Measurements from ENCODE around the gene RETN. TPM values are rescaled to one million over a fixed set of nuclear protein-coding genes. Genes with fewer than 3 reads are reported as not detected.

The RETN gene
- total RNA-seq, 3 donors from 2014 or later = not detected

DNA sequence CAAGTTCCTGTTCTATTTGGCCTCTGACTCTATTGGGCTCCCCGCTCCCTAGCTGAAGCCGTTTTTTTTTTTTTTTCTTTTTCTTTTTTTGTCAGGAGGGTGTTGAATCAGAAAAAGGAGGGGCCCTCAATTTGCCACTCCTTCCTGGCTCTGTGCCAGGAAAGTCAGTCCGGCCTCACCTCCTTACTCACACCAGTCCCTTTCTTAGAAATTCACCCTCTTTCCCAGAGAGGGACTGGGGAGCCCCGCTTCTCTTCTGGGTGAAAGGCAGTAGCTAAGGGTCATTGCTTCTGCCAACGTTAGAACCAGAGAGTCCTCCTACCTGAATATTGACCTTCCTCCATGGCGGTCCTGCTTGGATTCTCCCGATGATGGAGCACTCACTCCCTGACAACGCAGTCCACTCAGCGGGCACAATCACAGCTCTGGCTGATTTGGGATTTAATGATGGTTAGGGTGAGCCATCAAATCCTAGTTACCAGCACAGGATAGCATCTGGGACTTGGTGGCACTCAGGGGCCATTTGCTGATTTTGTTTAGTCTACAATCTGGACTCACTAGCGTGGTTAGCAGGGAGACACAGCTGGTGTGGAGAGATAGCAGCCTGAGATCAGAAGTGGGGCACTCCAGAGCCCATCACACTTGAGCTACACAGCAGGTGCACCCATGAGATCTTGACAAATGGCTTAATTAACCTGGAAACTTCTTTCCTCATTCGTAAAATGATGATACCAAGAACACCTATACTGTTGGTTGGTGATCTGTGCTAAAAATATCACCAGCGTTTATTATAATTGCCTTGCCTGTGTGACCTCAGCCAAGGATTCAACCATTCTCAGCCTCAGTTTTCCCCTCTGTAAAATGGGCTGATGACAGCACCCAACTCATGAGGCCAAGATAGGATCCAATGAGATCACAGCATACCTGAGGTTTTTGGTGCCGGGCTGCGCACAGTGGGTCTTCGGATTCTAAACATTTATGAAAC is 30.9 kb downstream of the RETN start:
- H3K4me1 ChIP-seq = no peaks in the 10 kb centered on the region
- H3K27ac ChIP-seq = no peak overlapping the region
- peaks cover 0 to 57% of the 10 kb centered on the region in 2 donors for H3K27me3 ChIP-seq
- no peak for DNase-seq (ENCODE audit: low spot score in 2 of 2)
- no peaks in the 10 kb centered on the region for H3K9me3 ChIP-seq
- no peaks in the 10 kb centered on the region for H3K36me3 ChIP-seq
- intact Hi-C loops (cut with DNase I; ENCODE audit: low total_unique reads) = no loop called here
- no peak overlapping the region for H3K4me3 ChIP-seq
- TF ChIP-seq, protein P1, sequence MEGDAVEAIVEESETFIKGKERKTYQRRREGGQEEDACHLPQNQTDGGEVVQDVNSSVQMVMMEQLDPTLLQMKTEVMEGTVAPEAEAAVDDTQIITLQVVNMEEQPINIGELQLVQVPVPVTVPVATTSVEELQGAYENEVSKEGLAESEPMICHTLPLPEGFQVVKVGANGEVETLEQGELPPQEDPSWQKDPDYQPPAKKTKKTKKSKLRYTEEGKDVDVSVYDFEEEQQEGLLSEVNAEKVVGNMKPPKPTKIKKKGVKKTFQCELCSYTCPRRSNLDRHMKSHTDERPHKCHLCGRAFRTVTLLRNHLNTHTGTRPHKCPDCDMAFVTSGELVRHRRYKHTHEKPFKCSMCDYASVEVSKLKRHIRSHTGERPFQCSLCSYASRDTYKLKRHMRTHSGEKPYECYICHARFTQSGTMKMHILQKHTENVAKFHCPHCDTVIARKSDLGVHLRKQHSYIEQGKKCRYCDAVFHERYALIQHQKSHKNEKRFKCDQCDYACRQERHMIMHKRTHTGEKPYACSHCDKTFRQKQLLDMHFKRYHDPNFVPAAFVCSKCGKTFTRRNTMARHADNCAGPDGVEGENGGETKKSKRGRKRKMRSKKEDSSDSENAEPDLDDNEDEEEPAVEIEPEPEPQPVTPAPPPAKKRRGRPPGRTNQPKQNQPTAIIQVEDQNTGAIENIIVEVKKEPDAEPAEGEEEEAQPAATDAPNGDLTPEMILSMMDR (IDR thresholded peaks at IDR 0.05) = no peak
- TF ChIP-seq POLR2A (IDR thresholded peaks at IDR 0.05) (no peak), POLR2AphosphoS5 (IDR thresholded peaks at IDR 0.05) (no peak)

DNA sequence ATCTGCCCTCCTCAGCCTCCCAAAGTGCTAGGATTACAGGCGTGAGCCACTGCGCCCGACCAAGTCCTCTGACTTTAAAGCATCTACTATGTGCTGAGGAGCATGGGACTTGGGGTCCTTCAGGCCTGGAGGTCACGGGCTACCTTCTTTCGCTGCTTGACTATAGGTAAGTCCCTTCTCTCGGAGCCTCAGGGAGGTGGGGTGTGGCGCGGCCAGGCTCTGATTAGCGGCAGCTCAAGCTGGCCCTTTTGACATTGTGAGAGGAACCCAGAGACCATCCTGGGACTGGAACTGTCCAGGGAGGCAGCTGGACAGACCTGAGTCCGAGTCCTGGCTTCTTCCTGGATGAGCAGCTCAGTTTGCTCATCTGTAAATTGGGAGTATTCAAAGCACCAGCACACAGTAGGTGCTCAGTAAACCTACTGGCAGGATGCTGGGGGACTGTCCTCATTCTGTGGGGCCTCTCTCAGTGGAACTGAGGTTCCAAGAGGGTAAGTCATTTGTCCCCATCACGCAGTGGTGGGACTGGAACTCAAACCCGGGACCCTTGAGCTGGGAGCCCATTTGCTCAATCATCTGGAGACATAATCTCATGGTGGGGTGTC is 32.3 kb downstream of the RETN start:
- Histone ChIP-seq H3K4me1 (no peaks in the 10 kb centered on the region), H3K27ac (no peak overlapping the region), H3K4me3 (no peak overlapping the region), H3K27me3 (peaks cover 0 to 58% of the 10 kb centered on the region in 2 donors), H3K9me3 (no peaks in the 10 kb centered on the region), H3K36me3 (no peaks in the 10 kb centered on the region)
- intact Hi-C loops (cut with DNase I; ENCODE audit: low total_unique reads) = no loop called here
- TF ChIP-seq, protein P1 (IDR thresholded peaks at IDR 0.05) = no peak
- TF ChIP-seq POLR2AphosphoS5 (IDR thresholded peaks at IDR 0.05) = no peak
- TF ChIP-seq POLR2A (IDR thresholded peaks at IDR 0.05) = no peak
- no peak for DNase-seq (ENCODE audit: low spot score in 2 of 2)

DNA sequence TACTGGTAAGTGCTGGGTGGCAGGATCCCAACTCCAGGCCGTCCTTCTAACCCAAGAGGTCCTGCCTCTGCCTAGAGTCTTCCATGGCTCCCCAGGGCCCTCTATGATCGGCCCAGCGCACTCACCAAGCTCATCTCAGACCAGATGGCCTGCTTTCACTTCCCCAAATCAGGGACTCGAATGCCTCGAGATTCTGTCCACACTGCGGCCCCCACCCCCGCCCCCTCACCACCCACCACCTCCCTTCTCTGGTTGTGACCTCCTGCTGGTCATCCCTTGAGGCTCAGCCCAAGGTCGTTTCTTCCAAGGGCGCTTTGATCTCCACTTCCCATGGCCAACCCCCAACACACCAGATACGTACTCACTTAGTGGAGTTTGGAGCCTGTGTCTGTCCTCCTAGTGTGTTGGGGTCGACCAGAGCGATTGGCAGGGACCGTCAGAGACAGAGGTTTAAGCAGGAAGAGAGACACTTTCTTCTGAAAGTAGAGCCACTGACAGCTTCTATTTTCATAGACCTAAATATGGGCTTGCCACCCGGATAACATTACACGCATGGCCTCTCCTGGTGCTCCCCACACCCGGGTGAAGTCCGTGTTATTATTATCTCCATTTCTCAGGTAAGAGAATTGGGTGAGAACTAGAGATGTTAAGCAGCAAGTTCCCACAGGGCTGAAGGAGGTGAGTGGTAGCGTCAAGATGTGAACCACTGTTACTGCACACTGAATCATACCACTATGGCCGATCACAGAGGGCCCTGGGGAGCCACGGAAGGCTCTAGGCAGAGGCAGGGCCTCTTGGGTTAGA is 33.0 kb downstream of the RETN start, which contains the start of gene FCER2:
FCER2 (minus strand) TSS at position 478 of the 804 bp plus-strand sequence. CDS start 2,371 bp downstream, outside the sequence.
- no peak for TF ChIP-seq POLR2A (IDR thresholded peaks at IDR 0.05)
- TF ChIP-seq, protein P1 (IDR thresholded peaks at IDR 0.05) = no peak
- TF ChIP-seq POLR2AphosphoS5 (IDR thresholded peaks at IDR 0.05) = no peak
- intact Hi-C loops (cut with DNase I; ENCODE audit: low total_unique reads) = no loop called here
- no peak within 1 kb of the TSS for H3K4me3 ChIP-seq

DNA sequence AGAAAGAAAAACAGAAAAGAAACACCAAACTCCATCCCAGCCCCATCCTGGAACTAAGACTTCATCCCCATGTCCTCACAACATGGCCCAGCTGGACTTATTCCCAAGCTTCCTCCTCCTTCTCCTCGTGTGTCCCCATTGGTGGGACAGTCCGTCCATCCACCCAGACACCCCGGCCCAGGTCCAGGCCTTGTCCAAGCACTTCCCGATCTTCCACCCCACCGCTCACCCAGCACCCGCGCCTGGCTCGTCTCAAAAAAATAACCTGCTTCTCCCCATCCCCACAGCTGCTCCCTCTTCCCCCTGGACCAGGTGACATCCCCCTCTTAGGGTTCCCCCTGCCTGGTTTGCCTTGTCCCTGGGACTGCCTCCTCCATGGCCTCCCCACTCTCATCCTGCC is 34.5 kb downstream of the RETN start:
- TF ChIP-seq, protein P1 (IDR thresholded peaks at IDR 0.05) = no peak
- TF ChIP-seq POLR2A (IDR thresholded peaks at IDR 0.05) (no peak), POLR2AphosphoS5 (IDR thresholded peaks at IDR 0.05) (no peak)
- H3K9me3 ChIP-seq = no peaks in the 10 kb centered on the region

More for the DNA sequence above, 33.0 kb downstream of the RETN start, which contains the start of gene FCER2:
- DNase-seq (ENCODE audit: low spot score in 2 of 2) = no peak
- H3K27me3 ChIP-seq = peaks cover 0 to 55% of the 10 kb centered on the region in 2 donors
- no peaks in the 10 kb centered on the region for H3K36me3 ChIP-seq
- H3K4me1 ChIP-seq = no peaks in the 10 kb centered on the region
- H3K9me3 ChIP-seq = no peaks in the 10 kb centered on the region
- no peak within 1 kb of the TSS for H3K27ac ChIP-seq

More for the DNA sequence above, 34.5 kb downstream of the RETN start:
- H3K27me3 ChIP-seq = peaks cover 0 to 40% of the 10 kb centered on the region in 2 donors
- no peak overlapping the region for H3K27ac ChIP-seq
- no peaks in the 10 kb centered on the region for H3K4me1 ChIP-seq
- intact Hi-C loops (cut with DNase I; ENCODE audit: low total_unique reads) = no loop called here
- no peak for DNase-seq (ENCODE audit: low spot score in 2 of 2)
- no peak overlapping the region for H3K4me3 ChIP-seq
- H3K36me3 ChIP-seq = no peaks in the 10 kb centered on the region

All from breast epithelium (tissue), 4 donors.